ENCODE results near the gene WDR87. TPM values are rescaled to one million over a fixed set of nuclear protein-coding genes. Genes with fewer than 3 reads are reported as not detected.

WDR87 gene
- total and polyA plus RNA-seq, 2 of the 4 experiments (the other 2 are of a cell fraction) = not detected

GRCh38 chr19:37928527-37929286 is 22.3 kb upstream of the WDR87 start:
- Histone ChIP-seq H3K4me2 (ENCODE audit: low read depth, low read length) (no peak overlapping the region), H3K9me3 (ENCODE audit: control insufficient read depth, insufficient read depth, low read length) (peaks cover 3% of the 10 kb centered on the region), H4K8ac (ENCODE audit: low read depth in 2 of 2, low read length in 2 of 2) (no peak overlapping the region), H2AK9ac (replicated peaks; ENCODE audit: low read depth, low read length, poor library complexity) (no peak overlapping the region), H3K4me1 (ENCODE audit: control insufficient read depth, insufficient read depth, low read length) (peaks cover 10% of the 10 kb centered on the region), H3K27me3 (ENCODE audit: control insufficient read depth, insufficient read depth, low read length) (no peaks in the 10 kb centered on the region), H3K79me1 (ENCODE audit: low read depth in 1 of 2, low read length in 2 of 2) (peaks cover 26 to 83% of the 10 kb centered on the region in 2 experiments), H2AFZ (replicated peaks; ENCODE audit: low read length, poor library complexity) (no peak overlapping the region), H3K4ac (ENCODE audit: low read depth, low read length) (no peak overlapping the region), H4K5ac (ENCODE audit: low read depth, low read length) (no peak overlapping the region), H3K56ac (ENCODE audit: extremely low read depth, insufficient read depth, low read length) (no peak overlapping the region), H3K18ac (ENCODE audit: low read depth, low read length) (no peak overlapping the region), H2BK15ac (ENCODE audit: low read depth, low read length) (no peak overlapping the region), H3K27ac (ENCODE audit: insufficient read depth, low read length) (no peak overlapping the region), H4K91ac (ENCODE audit: insufficient read depth, low read depth, low read length) (no peak overlapping the region), H2BK120ac (ENCODE audit: low read depth, low read length) (no peak overlapping the region), H3K23ac (ENCODE audit: low read depth, low read length) (no peak overlapping the region), H3K9me1 (ENCODE audit: insufficient read depth, low read length) (peaks cover 6% of the 10 kb centered on the region), H3K36me3 (ENCODE audit: control insufficient read depth, insufficient read depth, low read length) (no peaks in the 10 kb centered on the region), H2AK5ac (ENCODE audit: low read depth, low read length) (peak overlapping the region; percentile 24; the same call in 1 of the 2 replicates), H4K20me1 (ENCODE audit: insufficient read depth, low read length) (peaks cover 34% of the 10 kb centered on the region), H3K9ac (ENCODE audit: low read depth, low read length) (no peak overlapping the region), H2BK20ac (ENCODE audit: low read depth, low read length) (no peak overlapping the region), H3K14ac (replicated peaks; ENCODE audit: low read depth, low read length) (0 out of 2 replicates have a peak overlapping the region, but pooled peaks have one; percentile 52), H3K4me3 (ENCODE audit: insufficient read depth, low read depth, low read length) (no peak overlapping the region), H2BK5ac (ENCODE audit: low read depth, low read length, poor library complexity, severe bottlenecking) (no peak overlapping the region)
- intact Hi-C loops (cut with micrococcal nuclease) = no loop called here
- in situ Hi-C loops (cut with MboI; ENCODE audit: low sequenced_read_pairs) = no loop called here
- 79% methylated on average over 2 of the region's 5 CpGs; no CpG with 5 or more reads in 1 of the 2 experiments for WGBS, 2 experiments (ENCODE audit: extremely low coverage in 2 of 2, insufficient read length in 1 of 2)
- ChIA-PET POLR2A (ENCODE audit: unreplicated experiment) (no interaction called here), CTCF (no interaction called here)
- no TSS peak for BruUV-seq (replicated peaks)
- DNase-seq = no peak
- no peak for ATAC-seq (ENCODE audit: low read depth)
- TF ChIP-seq RFX5 (IDR thresholded peaks at IDR 0.05; ENCODE audit: low read depth, low read length) (no peak), USF2 (IDR thresholded peaks at IDR 0.05; ENCODE audit: low read depth, low read length) (no peak), MAFK (IDR thresholded peaks at IDR 0.05; ENCODE audit: low read depth, low read length) (no peak), FOS (IDR thresholded peaks at IDR 0.05; ENCODE audit: low read depth, low read length) (no peak), POLR2A (IDR thresholded peaks at IDR 0.05; ENCODE audit: low read depth, low read length) (no peak), MXI1 (IDR thresholded peaks at IDR 0.05; ENCODE audit: borderline replicate concordance, low read depth, low read length) (no peak), NFE2L2 (IDR thresholded peaks at IDR 0.05; ENCODE audit: low read depth, low read length) (no peak), ELK1 (IDR thresholded peaks at IDR 0.05; ENCODE audit: borderline replicate concordance, low read depth, low read length) (no peak), SMC3 (IDR thresholded peaks at IDR 0.05; ENCODE audit: low read depth, low read length) (no peak), RAD21 (IDR thresholded peaks at IDR 0.05; ENCODE audit: low read length) (no peak), MAZ (IDR thresholded peaks at IDR 0.05; ENCODE audit: borderline replicate concordance, low read depth, low read length) (no peak), CEBPB (IDR thresholded peaks at IDR 0.05; ENCODE audit: low read depth, low read length) (no peak), BHLHE40 (IDR thresholded peaks at IDR 0.05; ENCODE audit: low read depth, low read length) (no peak), CHD1 (IDR thresholded peaks at IDR 0.05; ENCODE audit: low read depth, low read length) (no peak), CTCF (conservative IDR thresholded peaks at IDR 0.05; ENCODE audit: low read depth, low read length) (no peak), RCOR1 (IDR thresholded peaks at IDR 0.05; ENCODE audit: insufficient replicate concordance, low read length) (no peak)
- dilution Hi-C loops (cut with HindIII; ENCODE audit: low sequenced_read_pairs, unreplicated experiment) = no loop called here

All from IMR-90 (cell line).